AG04449 (cell line): ENCODE results near the gene FAM131A.

Experiments
- CTCF ChIA-PET: fragments of 350-600 bp; formaldehyde crosslinking; extraction: SDS; loops from one replicate; lab custom pipeline; 2021; ENCODE audit warnings: antibody characterized with exemption; lab: Yijun Ruan, JAX
- POLR2A ChIA-PET: fragments of 400-600, 350-600 bp; formaldehyde crosslinking; extraction: SDS; loops from one replicate; lab custom pipeline; 2020; ENCODE audit warnings: antibody characterized with exemption, inconsistent platforms; lab: Yijun Ruan, JAX
- DNase-seq: peaks from one replicate; pipeline ENCODE4 v3.0.0-alpha.2; 2010; ENCODE audit warnings: low read depth, low spot score
- H3K4me3 ChIP-seq: 2 replicates; pipeline ENCODE4 v1.5.1; 2011; ENCODE audit warnings: low read depth, mild to moderate bottlenecking, control low read depth, low read length
- CTCF ChIP-seq: IDR thresholded peaks from one replicate; pipeline ENCODE4 v1.5.1; 2011; ENCODE audit warnings: mild to moderate bottlenecking, moderate library complexity, low read length, control low read depth, inconsistent platforms; ENCODE audit not compliant: insufficient read depth; ENCODE audit errors: missing control alignments

The FAM131A gene

GRCh38 chr3:184391266-184391665 lies 53.9 kb downstream of the FAM131A start:
- DNase-seq: no peak
- CTCF ChIA-PET: interaction anchor here (0.7 to 6.2 kb wide), 3 partner anchors 19 to 136 kb away, joined by 3 to 41 read pairs (median 3); no protein-coding TSS in a partner anchor
- TF ChIP-seq CTCF: no peak
- H3K4me3 ChIP-seq: no peak overlapping the region
- POLR2A ChIA-PET: no interaction called here

- no peak for TF ChIP-seq CTCF
- POLR2A ChIA-PET: no interaction called here
- no peak overlapping the region for H3K4me3 ChIP-seq
- no peak for DNase-seq
- CTCF ChIA-PET: no interaction called here
Measured at GRCh38 chr3:184395320-184395660, 57.9 kb downstream of the FAM131A start.
